ENCODE results near the gene EFCAB12.

- TF ChIP-seq POLR2A (IDR thresholded peaks at IDR 0.05), result no peak
- TF ChIP-seq, protein P1, sequence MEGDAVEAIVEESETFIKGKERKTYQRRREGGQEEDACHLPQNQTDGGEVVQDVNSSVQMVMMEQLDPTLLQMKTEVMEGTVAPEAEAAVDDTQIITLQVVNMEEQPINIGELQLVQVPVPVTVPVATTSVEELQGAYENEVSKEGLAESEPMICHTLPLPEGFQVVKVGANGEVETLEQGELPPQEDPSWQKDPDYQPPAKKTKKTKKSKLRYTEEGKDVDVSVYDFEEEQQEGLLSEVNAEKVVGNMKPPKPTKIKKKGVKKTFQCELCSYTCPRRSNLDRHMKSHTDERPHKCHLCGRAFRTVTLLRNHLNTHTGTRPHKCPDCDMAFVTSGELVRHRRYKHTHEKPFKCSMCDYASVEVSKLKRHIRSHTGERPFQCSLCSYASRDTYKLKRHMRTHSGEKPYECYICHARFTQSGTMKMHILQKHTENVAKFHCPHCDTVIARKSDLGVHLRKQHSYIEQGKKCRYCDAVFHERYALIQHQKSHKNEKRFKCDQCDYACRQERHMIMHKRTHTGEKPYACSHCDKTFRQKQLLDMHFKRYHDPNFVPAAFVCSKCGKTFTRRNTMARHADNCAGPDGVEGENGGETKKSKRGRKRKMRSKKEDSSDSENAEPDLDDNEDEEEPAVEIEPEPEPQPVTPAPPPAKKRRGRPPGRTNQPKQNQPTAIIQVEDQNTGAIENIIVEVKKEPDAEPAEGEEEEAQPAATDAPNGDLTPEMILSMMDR (IDR thresholded peaks at IDR 0.05), result no peak
These were observed 47.4 kb upstream of the EFCAB12 start for GRCh38 chr3:129475863-129476262.
